Activated CD4-positive, alpha-beta T cell treated with anti-CD3 and anti-CD28 coated beads, Interleukin-10, Interleukin-2, amounts not matched to agents 100 ng/mL and 50 ng/mL, durations not matched to agents 16 hours and 8 hours (primary cell): ENCODE data around the gene RNF166.

Experiments
- DNase-seq: peaks from one replicate; pipeline ENCODE4 v3.0.0-alpha.2; 2020

Gene RNF166

DNA sequence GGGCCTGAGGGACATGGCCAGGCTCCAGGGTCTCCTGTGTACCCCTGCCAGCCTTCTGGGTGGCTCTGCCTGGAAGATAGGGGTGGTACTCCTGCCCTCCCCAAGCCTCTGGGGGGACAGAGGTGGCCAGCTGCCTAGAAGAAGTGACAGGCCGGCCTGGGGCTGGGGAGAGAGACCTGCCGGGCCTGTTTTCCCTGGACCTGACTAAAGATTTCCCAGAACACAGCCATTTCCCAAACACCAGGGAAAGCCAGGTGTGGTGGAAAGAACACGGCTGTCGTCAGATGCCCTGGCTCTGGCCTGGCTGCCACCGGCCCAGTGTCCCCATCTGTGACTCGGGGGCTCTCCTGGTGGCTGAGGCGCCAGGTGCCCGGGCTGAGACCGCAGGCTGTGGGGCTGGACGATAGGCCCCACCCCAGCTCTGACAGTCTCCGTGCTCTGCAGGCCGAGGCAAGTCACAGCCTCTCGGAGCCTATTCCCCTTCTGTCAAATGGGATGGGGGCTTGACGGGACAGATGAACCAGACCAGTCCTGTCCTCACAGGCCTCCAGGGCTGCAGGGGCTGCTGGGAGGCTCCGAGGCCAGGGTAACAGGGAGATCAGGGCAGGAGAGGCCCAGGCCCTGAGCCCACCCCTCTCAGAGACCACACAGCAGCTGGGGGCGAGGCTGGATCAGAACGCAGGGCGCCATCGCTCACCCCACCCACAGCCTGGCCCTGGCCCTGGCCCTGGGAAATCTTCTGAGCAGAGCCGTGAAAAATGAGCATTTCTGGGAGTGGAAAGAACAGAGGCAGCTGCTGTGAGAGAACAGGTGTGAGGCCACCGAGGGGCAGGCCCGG, 33.1 kb upstream of the RNF166 start:
- no peak for DNase-seq

DNA sequence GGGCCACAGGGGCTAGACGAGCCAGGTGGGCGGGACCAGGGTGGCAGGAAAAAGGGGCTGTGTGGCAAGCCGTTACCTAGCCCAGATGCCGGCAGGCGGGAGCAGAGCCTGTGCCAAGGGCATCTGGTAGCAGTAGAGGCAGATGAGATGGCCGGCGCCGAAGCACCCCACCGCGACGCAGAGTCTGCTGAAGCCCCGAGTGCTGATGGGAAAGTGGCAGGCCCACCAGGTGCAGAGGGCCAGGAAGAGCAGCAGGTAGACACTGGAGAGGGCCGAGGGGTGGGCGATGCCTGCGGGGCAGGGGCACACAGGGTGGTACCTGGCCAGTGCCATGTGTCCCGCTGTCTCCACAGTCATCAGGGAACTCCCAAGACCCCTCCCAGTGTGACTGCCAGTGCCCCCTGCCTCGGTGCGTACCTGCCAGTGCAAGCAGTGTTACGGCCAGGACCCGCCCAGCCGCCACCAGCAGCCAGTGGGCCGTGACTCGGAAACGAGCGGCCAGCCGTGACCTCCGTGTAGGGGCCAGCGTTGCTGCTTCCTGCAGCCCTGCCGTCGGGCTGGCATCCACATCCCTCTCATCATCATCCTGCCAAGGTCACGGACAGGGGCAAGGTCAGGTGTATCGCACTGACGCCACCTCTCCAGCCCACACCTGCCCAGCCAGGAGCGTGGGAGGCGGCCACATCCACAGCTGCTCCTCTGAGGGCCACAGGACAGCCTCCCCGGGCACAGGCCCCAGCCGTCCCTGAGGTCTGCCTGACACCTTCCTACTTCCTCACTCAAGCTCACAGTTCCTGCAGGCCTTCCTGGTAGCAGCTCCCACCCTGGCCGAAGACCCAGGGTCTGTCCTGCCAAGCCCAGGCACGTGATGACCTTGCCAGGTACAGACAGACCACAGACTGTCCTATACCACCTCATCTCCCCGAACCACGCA, 32.2 kb upstream of the RNF166 start:
- no peak for DNase-seq

GRCh38 chr16:88737298-88738150, 31.3 kb upstream of the RNF166 start:
- DNase-seq, result peak; percentile 81

DNA sequence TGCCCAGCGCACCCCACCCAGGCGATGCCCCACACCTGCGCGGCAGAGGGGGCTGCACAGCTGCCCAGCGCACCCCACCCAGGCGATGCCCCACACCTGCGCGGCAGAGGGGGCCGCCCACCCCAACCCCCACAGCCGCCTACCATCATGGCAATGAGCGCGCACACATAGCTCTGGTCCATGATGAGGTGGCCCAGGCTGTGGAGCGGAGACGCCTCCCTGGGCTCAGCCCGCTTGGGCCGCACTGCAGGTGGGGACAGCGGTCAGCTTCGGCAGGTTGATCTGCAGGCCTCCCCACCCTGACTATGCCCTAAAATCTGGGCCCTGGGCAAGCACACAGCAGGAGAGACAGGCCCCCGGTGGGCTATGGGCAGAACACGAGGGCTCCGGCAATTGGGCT, 30.3 kb upstream of the RNF166 start:
- no peak for DNase-seq

GRCh38 chr16:88736088-88736487, 29.9 kb upstream of the RNF166 start:
- DNase-seq, result no peak

GRCh38 chr16:88735616-88736015, 29.4 kb upstream of the RNF166 start:
- DNase-seq, result no peak

DNA sequence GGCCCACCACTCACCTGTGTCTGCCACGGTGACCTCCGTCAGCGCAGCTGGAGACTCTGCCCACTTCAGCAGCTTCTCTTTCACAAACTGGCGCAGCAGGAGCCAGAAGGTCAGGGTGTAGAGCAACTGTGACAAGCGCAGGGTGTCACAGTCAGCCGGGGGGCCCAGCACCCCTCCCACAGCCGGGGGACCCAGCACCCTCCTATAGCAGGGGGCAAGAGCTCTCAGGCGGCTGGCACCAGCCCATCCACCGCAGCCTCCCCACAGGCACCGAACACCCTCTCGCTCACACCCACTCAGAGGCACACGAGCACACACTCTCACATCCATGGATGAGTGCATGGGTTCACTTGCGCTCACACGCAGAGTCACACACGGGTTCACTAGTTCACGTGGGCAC, 28.9 kb upstream of the RNF166 start:
- no peak for DNase-seq

- no peak for DNase-seq
Measured at GRCh38 chr16:88734361-88734728, 28.1 kb upstream of the RNF166 start.

DNA sequence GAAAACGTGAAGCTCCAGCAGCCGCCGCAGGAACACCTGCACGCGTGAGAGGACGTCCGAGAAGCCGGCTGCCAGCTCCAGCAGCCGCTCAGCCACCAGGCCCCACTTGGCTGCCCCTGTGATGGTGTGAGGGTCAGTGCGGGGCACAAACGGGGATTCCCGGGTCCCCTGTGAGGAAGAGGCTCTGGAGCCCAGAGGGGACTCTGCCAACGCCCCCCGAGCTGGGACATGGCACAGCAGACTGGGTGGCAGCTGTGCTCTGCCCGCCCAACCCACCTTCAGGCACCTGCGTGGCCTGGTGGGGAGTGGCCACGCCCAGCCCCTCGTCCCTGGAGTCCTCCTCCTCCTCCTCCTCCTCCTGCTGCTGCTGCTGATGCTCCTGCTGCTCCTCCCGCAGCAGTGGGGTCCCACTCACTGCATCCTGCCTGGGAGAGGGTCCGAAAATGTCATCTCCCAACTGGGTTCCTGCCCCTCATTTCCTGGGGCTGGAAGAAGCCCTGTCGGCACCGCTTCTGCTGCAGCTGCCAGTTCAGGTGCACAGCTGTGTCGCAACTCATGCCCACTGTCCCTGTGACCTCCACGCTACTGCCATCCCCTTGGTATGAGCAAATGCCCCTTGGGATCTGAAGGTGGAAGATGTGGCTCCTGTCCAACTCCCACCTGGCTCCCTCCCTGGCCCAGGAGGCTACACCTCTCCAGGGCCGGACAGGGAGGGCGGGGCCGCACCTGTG, 27.6 kb upstream of the RNF166 start:
- no peak for DNase-seq

DNA sequence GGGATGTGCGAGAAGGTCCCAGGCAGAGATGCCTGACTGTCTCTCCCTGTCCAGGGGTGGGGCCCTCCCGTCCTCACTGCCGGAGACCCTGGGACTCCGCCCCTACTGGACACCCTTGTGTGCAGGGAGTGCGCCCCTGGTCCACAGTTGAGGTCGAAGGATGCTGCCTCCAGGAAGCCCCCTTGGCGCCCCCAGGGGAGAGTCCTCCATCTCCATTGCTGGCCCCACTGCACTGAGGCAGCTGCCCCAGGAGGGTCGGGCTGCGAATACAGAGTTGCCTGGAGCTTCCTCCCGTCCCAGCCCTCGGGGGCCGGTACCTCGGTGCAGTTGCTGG, 26.7 kb upstream of the RNF166 start:
- no peak for DNase-seq

DNA sequence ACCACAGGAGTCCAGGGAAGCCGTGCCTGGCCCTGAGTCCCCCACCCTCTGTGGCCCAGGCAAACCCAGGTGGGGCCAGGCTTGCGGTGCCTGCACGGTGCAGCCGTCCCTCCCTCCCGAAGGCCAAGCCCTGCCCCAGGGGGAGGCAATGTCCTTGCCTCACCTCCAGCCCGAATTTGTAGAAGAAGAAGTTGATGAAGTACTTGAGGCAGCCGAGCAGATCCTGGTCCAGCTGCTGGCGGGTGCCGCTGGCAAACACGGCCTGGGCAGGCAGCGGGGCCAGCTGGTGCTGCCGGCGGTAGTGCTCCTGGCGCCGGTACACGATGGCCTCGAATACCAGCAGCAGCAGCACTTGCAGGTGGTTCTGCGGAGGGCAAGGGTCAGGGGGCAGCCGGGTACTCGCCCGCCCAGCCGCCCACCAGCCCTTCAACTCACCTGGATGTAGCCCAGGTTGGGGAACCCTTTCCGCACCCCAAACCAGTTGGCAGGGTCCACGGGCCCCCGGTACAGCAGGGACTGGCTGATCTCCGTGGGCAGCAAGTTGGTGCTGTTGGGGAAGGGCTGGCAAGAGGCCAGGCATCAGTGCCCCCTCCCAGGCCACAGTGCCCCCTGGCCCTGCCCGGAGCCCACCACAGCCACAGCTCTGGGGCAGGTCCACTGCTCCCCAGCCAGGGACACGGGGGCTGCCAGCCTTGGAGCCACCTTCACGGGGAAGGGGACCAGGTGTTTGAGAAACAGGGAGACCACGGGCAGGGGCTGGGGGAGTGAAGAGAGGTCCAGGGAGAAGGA, 26.2 kb upstream of the RNF166 start:
- no peak for DNase-seq

- no peak for DNase-seq
Measured at GRCh38 chr16:88731699-88732098, 25.5 kb upstream of the RNF166 start.

DNA sequence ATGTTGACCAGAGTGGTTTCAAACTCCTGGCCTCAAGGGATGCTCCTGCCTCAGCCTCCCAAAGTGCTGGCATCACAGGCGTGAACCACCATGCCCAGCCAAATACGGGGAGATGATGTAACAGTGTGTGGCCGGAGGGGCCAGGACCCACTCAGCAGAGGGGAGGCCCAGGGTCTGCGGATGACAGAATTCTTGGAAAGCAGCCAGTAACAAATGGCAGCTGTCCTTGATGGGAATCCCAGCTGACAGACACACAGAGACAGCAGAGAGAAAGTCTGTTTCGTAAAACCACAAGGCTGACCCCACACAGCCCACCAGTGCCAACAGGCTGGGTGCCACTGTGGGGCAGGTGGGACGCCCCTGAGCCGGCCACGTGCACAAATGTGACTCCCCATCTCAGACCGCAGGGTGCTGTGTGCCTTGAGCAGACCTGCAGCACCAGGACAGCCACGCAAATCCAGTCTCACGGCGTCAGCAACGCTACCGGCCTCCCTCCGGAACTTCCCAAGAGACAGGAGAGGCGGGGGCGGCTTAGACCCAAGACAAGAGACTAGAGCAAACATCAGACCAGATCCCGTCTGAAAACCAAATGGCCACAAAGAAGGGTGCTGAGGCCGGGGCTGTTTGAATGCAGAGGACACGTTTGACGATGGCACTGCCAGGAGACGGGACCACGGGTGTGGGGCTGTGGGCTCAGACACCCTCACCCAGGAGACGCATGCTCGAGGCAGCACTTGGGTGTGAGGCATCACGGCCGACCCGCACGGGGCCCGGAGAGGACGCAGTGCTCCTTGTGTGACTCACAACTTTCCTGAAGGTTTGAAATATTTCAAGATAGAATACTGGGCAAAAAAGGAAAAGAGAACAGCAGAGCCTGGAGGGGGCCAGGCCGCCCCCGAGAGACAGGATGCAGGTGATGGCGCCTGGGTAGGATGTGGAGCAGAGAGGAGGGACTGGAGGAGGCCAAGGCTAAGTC, 24.7 kb upstream of the RNF166 start:
- no peak for DNase-seq

DNA sequence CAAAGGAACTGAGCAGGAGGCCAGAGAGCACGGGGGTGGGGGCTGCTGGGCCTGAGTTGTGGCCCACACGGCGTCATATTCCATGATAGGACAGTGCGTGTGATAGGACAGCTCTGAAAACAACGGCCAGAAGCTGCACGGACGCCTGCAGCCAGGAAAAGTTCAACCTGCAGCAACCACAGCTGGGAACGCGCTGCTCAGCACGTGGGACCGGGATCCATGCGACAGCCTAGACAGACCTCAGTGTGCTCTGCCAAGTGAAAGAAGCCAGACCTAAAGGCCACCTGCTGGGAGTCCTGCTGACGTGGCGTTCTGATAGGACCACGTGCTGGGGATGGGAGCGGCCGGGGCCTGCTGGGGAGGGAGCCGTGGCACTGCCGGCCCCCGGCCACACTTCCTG, 21.7 kb upstream of the RNF166 start:
- DNase-seq, result no peak

GRCh38 chr16:88726981-88727380, 20.8 kb upstream of the RNF166 start:
- no peak for DNase-seq

GRCh38 chr16:88726408-88726749, 20.2 kb upstream of the RNF166 start:
- no peak for DNase-seq

DNA sequence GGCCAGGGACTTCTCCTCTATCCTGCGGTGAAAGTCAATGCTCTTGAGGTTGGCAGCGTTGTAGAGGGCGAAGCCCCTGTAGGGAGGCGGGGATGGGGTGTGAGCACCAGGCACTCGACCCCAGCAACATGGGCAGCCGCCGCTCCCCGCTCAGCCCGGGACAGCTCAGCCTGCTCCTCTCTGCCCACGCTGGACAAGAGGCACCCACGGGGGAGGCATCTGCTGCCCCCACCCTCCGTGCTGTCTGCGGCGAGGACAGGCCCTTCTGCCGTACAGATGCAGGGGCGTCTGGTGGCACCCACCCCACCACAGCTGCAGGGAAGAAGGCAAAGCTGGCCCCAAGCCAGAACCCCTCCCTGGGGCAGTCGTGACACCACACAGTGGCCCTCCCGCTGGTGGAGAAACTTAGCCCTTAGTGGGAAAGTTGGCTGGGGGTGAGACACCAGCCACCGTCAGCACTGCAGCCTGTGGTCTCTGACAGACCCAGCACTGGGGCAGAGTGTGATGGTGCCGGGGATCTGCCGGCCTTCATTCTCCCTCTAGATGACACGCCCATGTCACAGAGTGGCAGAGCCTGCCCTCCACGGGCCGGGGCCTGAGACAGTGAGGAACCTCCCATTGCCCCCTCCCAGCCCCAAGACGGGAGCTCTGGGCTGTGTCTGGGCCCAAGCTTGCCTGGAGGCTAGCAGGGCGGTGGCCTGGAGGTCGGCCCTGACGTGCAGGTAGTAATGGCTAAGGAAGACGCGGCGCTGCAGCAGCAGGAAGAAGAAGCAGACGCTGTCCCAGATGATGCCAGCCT, 19.6 kb upstream of the RNF166 start:
- no peak for DNase-seq

- DNase-seq, result no peak
Measured at GRCh38 chr16:88724855-88725555, 18.8 kb upstream of the RNF166 start.

GRCh38 chr16:88723911-88724310, 17.7 kb upstream of the RNF166 start:
- no peak for DNase-seq
